Measurements from ENCODE around the gene SSR2.

SSR2 gene

GRCh38 chr1:155970531-155971167 lies 50.1 kb downstream of the SSR2 start:
- DNase-seq: no peak

GRCh38 chr1:155969377-155969791 lies 51.4 kb downstream of the SSR2 start:
- no peak for DNase-seq

GRCh38 chr1:155968670-155969069 lies 52.1 kb downstream of the SSR2 start:
- no peak for DNase-seq

- DNase-seq: no peak
Measured at GRCh38 chr1:155968051-155968400, 52.7 kb downstream of the SSR2 start.

- DNase-seq: no peak
Measured at GRCh38 chr1:155967341-155968050, 53.3 kb downstream of the SSR2 start.

- no peak for DNase-seq
Measured at GRCh38 chr1:155966750-155967149, 54.0 kb downstream of the SSR2 start.

- no peak for DNase-seq
Measured at GRCh38 chr1:155966135-155966534, 54.6 kb downstream of the SSR2 start.

GRCh38 chr1:155964193-155964592 lies 56.6 kb downstream of the SSR2 start:
- DNase-seq: no peak

- DNase-seq: no peak
Measured at GRCh38 chr1:155962599-155963211, 58.0 kb downstream of the SSR2 start.

GRCh38 chr1:155961937-155962336 lies 58.8 kb downstream of the SSR2 start:
- peak in 1 of 2 experiments; percentile 49 for DNase-seq

- no peak for DNase-seq
Measured at GRCh38 chr1:155960081-155960745, 60.5 kb downstream of the SSR2 start.

Data from cerebellar nuclear complex (tissue), 1 donor.